HUES6 (cell line): ENCODE measurements around the gene MAT2B.
A peak's percentile ranks its signal among the peaks of the same experiment; 100 is the strongest.

Experiments used
- H3K27ac ChIP-seq: 2 replicates; pipeline ENCODE4 v1.7.0; 2013; ENCODE audit warnings: low read depth, mild to moderate bottlenecking, low read length, inconsistent platforms
- H3K27me3 ChIP-seq: 2 replicates; pipeline ENCODE4 v1.6.1; 2013; ENCODE audit warnings: low read length; ENCODE audit not compliant: control insufficient read depth, insufficient read depth
- H3K36me3 ChIP-seq: 2 replicates; pipeline ENCODE4 v1.6.1; 2013; ENCODE audit warnings: low read length; ENCODE audit not compliant: control insufficient read depth, insufficient read depth
- H3K4me1 ChIP-seq: 2 replicates; pipeline ENCODE4 v1.6.1; 2013; ENCODE audit warnings: low read length; ENCODE audit not compliant: control insufficient read depth, insufficient read depth
- H3K4me3 ChIP-seq: 2 replicates; pipeline ENCODE4 v1.5.1; 2013; ENCODE audit warnings: low read depth, low read length
- H3K9ac ChIP-seq: one replicate; pipeline ENCODE4 v1.6.1; 2013; ENCODE audit warnings: mild to moderate bottlenecking, low read length
- H3K9me3 ChIP-seq: 2 replicates; pipeline ENCODE4 v1.6.1; 2013; ENCODE audit warnings: low read depth, low read length; ENCODE audit not compliant: control insufficient read depth, insufficient read depth

Gene MAT2B

DNA sequence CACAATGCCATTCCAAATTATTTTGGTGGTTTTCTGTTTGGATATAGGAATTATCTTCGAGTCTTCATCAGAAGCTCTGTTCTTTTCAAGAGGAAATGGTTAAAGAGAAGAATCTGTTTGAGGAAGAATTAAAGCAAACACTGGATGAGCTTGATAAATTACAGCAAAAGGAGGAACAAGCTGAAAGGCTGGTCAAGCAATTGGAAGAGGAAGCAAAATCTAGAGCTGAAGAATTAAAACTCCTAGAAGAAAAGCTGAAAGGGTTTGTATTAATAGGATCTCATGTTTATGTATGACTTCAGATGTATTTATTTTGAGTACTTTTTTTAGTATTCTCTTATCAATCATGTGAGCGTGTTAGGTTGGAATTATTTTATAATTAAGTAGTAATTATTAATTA is 30.0 kb upstream of the MAT2B start:
- Histone ChIP-seq H3K4me1 (no peaks in the 10 kb centered on the region), H3K9me3 (no peaks in the 10 kb centered on the region), H3K9ac (no peak overlapping the region), H3K27ac (no peak overlapping the region), H3K36me3 (peaks cover 99% of the 10 kb centered on the region), H3K27me3 (no peaks in the 10 kb centered on the region), H3K4me3 (no peak overlapping the region)

DNA sequence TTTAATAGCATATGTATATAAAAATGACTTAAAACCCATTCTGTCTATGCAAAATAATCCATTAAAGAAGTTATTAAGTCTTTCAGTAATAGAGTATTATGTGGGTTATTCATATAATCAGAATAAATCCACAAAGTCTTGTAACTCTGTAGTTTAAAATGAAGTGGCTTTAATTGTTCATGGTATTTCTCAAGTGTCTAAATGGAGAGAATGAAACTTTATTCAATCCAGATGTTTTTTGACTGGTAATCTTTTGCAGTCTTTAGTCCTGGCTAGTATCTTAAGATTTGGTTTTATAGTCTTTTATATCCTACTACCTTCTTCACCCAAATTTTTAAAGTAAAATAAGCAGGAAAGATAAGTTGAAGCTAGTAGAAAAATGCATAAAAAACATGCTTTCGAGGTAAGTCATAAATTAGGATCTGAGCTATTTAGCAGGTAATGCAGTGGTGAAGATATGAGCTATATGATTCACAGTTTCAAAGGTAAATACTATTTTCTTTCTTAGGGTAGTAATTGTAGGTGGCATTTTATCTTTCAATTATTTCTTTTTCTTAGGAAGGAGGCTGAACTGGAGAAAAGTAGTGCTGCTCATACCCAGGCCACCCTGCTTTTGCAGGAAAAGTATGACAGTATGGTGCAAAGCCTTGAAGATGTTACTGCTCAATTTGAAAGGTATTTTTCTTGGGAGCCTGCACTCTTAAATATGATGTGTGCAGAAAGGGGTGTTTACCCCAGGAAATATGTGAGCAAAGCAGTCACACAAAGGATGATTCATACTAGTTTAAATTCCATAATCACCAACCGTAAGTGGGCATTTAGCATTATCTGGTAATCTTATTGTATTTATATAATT is 27.1 kb upstream of the MAT2B start:
- no peak overlapping the region for H3K4me3 ChIP-seq
- H3K4me1 ChIP-seq = no peaks in the 10 kb centered on the region
- no peaks in the 10 kb centered on the region for H3K27me3 ChIP-seq
- H3K9ac ChIP-seq = no peak overlapping the region
- no peaks in the 10 kb centered on the region for H3K9me3 ChIP-seq
- no peak overlapping the region for H3K27ac ChIP-seq
- H3K36me3 ChIP-seq = peaks cover 98% of the 10 kb centered on the region

DNA sequence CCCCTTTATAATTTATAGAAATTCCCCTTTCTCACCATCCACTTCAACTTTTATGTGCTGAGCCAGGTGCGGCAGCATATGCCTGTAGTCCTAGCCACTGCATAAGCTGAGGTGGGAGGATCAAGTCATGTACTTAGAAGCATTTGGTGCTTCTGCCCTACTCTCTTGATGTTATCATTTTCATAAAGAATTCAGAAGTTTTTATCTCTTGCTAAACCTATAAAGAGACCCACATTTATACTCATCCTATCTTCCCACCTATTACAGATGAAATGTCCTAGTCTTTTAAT is 26.5 kb upstream of the MAT2B start:
- H3K4me3 ChIP-seq = no peak overlapping the region
- no peaks in the 10 kb centered on the region for H3K27me3 ChIP-seq
- peaks cover 98% of the 10 kb centered on the region for H3K36me3 ChIP-seq
- no peak overlapping the region for H3K9ac ChIP-seq
- H3K9me3 ChIP-seq = no peaks in the 10 kb centered on the region
- no peak overlapping the region for H3K27ac ChIP-seq
- no peaks in the 10 kb centered on the region for H3K4me1 ChIP-seq

DNA sequence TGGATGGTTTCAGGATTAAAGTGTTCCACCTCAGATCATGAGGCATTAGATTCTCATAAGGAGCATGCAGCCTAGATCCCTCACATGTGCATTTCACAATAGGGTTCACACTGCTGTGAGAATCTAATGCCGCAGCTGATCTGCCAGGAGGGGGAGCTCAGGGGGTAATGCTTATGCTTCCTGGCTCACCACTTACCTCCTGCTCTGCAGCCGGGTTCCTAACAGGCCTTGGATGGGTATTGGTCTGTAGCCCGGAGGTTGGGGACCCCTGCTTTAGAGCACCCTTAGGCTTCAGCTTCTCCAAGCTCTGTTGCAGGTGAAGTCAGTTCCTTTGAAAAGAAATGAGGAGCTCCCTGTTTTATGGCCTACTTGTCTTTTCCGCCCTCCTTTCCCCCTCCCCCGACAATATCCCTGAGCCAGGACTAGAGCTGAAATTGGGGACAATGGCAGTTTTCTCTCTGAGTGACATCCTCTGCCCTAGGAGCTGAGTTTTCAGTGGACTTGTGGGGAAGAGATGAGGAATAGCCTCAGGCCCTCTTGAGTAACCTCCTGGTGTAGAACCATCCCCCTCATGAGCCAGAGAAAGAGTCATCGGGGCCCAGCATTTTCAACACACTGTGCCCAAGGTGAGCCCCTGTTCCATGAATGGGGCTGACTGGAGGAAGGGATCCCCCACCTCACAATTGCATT is 16.2 kb upstream of the MAT2B start:
- Histone ChIP-seq H3K4me1 (peaks cover 8% of the 10 kb centered on the region), H3K4me3 (no peak overlapping the region), H3K27me3 (no peaks in the 10 kb centered on the region), H3K9ac (no peak overlapping the region), H3K27ac (no peak overlapping the region), H3K36me3 (peaks cover 80% of the 10 kb centered on the region), H3K9me3 (peaks cover 8% of the 10 kb centered on the region)

DNA sequence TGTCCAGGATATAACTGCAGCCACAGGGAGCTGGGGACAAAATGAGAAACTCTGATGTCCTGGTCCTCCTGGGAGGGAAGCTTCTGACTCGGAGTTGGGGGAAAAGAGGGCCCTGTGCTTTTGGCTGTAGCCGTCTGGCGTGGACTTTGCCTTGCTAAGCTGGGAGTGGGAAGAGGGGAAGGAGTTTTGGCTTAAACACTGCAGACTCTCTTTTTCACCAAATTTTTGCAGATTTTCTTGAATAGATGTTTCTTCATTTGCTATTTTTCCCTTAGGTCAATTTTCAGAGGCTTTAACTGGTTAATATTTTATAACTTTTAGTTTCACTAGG is 15.7 kb upstream of the MAT2B start:
- Histone ChIP-seq H3K9ac (no peak overlapping the region), H3K9me3 (peaks cover 8% of the 10 kb centered on the region), H3K27me3 (no peaks in the 10 kb centered on the region), H3K27ac (no peak overlapping the region), H3K4me1 (peaks cover 8% of the 10 kb centered on the region), H3K4me3 (no peak overlapping the region), H3K36me3 (peaks cover 74% of the 10 kb centered on the region)

DNA sequence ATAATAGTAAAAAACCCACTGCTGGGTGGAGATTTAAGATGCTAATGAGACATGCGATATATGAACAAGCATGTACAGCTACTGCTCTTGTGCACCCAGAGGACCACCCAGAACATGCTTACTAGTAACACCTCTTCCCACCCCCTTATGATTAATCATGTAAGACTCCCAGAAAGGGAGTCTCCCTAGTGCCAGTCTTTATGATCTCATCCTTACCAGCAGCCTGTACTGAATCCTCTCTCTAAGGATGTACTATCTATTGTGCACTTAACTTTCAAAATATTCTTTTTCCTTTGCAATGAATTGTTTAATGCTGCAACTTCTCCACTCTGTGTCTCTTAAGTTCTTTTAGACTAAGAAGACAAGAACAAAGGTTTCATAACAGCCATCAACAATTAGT is 9.1 kb upstream of the MAT2B start:
- H3K27ac ChIP-seq = no peak overlapping the region
- H3K27me3 ChIP-seq = no peaks in the 10 kb centered on the region
- H3K9ac ChIP-seq = no peak overlapping the region
- no peak overlapping the region for H3K4me3 ChIP-seq
- H3K4me1 ChIP-seq = no peaks in the 10 kb centered on the region
- no peaks in the 10 kb centered on the region for H3K9me3 ChIP-seq
- peaks cover 13% of the 10 kb centered on the region for H3K36me3 ChIP-seq

DNA sequence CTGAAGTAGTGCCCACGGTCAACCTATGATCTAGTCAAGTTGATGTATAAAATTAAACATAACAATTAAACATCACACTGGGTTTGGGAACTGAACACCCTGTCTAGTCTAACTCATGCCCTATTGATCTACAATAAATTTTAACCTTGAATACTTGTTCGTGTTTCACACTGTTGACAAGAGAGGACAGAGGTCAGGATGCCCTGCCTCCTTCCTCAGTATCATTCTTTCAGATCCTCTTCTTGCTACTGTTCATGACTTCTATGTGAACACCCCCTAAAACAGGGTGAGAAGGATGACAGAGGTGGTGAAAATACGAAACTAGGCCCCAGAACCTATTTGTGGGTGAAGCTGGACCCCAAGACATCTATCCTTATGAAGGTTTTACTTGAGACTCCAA is 8.1 kb upstream of the MAT2B start:
- Histone ChIP-seq H3K4me1 (peaks cover 4% of the 10 kb centered on the region), H3K9me3 (no peaks in the 10 kb centered on the region), H3K27ac (no peak overlapping the region), H3K36me3 (peaks cover 6% of the 10 kb centered on the region), H3K4me3 (no peak overlapping the region), H3K9ac (no peak overlapping the region), H3K27me3 (no peaks in the 10 kb centered on the region)

DNA sequence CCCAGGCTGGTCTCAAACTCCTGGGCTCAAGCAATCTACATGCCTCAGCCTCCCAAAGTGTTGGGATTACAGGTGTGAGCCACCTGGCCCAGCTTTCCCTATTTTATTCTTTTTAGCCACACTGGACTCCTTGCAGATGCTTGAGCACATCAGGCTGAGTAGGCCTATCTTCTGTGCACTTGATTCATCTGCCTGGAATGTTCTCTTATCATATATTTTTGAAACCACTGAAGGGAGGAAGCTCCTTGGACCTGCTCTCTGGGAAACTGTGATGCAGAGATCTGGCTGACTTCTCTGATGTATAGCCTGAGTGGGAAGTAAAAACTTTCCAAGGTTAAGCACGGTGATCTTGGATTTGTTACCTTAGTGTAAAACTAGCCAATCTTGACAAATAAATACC is 6.5 kb upstream of the MAT2B start:
- H3K36me3 ChIP-seq = no peaks in the 10 kb centered on the region
- no peaks in the 10 kb centered on the region for H3K9me3 ChIP-seq
- no peak overlapping the region for H3K27ac ChIP-seq
- H3K4me3 ChIP-seq = no peak overlapping the region
- H3K27me3 ChIP-seq = no peaks in the 10 kb centered on the region
- H3K9ac ChIP-seq = no peak overlapping the region
- peaks cover 10% of the 10 kb centered on the region for H3K4me1 ChIP-seq

DNA sequence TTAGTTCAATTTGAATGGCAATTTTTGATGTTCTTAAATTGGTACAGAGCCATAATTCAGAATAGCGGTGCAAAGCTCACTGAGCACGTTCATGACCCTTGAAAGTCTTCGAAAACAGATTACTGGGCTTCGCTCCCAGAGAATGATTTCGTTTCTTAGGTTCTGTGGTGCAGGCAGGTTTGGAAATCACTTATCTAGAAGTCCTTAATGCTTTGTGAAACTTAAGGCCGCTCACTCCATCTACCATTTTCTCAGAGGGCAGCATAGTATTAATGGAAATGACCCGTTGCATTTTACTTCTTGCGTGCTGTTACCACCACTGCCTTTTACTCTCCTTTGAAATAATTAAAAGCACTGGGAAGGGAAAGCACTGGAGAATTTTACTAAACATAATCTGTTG is 2.9 kb upstream of the MAT2B start:
- H3K27me3 ChIP-seq = no peaks in the 10 kb centered on the region
- peak overlapping the region; percentile 90 for H3K9ac ChIP-seq
- H3K36me3 ChIP-seq = no peaks in the 10 kb centered on the region
- H3K9me3 ChIP-seq = no peaks in the 10 kb centered on the region
- H3K27ac ChIP-seq = peak overlapping the region; percentile 97
- H3K4me3 ChIP-seq = peak overlapping the region; percentile 92
- H3K4me1 ChIP-seq = peaks cover 12% of the 10 kb centered on the region

DNA sequence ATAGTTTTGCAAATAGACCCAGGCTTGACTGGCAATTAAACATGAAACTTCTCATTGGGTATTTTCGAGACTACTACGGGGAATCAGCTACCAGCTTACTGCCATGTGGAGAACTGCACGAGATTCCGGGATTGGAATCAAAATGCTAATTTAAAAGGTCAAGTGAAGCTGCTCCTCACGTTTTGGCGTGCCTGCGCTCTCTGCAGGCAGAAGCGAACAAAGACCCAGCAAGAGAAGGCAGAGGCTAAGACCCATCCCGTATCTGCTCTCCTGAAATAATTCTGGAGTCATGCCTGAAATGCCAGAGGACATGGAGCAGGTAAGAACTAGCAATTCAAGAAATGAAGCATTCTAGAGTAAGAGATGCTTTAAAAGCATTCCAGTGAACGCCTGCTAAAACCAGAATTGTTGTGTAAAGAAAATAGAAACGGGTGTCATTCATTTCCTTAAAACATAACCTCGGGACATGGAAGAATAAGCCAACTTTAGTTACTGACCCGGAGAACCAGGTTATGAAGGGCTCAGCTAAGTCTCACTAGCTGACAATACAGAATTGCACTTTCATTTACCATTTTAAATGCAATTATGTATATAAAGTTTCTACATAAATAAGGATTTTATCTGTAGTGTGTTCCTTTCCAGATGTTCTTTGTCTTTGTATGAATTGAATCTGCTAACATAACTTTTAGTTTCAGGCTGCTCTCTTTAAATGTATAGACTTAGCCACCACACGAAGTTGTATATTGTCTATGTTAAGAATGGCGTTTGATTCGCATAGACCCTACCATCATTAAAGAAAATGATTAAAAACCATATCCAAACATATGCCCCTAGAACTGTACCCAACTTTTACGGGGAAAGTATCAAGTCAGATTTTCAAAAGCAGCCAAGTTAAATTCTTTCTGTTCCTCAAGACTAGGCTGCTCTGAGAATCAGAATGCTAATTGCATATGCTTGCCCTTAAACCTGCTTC is 2.0 kb upstream of the MAT2B start:
- Histone ChIP-seq H3K36me3 (no peaks in the 10 kb centered on the region), H3K9ac (peak overlapping the region; percentile 90), H3K4me3 (peak overlapping the region; percentile 92), H3K9me3 (no peaks in the 10 kb centered on the region), H3K27me3 (no peaks in the 10 kb centered on the region), H3K4me1 (peaks cover 17% of the 10 kb centered on the region), H3K27ac (peak overlapping the region; percentile 97)
